Central memory CD8-positive, alpha-beta T cell (primary cell): ENCODE results near the gene SRI.

Experiments used
- ATAC-seq: fragments of 150-1000 bp; cut with Tn5 transposase; replicated peaks from 2 replicates; pipeline ENCODE4 v1.10.0; 2022; ENCODE audit warnings: mild to moderate bottlenecking, moderate FRiP score, moderate number of reproducible peaks; ENCODE audit not compliant: poor library complexity, severe bottlenecking; ENCODE audit errors: extremely low read depth
- DNase-seq, 2 donors: peaks; one replicate each; pipeline ENCODE4 v3.0.0; 2021; ENCODE audit warnings: low spot score in 2 of 2
- H3K27ac Mint-ChIP-seq: one replicate; pipeline ENCODE4 v1.8.0; 2022; ENCODE audit warnings: low read depth, mild to moderate bottlenecking, moderate library complexity, mixed read lengths
- H3K27me3 Mint-ChIP-seq: one replicate; pipeline ENCODE4 v1.8.0; 2022; ENCODE audit warnings: mixed read lengths
- H3K36me3 Mint-ChIP-seq: one replicate; pipeline ENCODE4 v1.8.0; 2022; ENCODE audit warnings: mild to moderate bottlenecking, moderate library complexity, mixed read lengths; ENCODE audit not compliant: insufficient read depth
- H3K4me1 Mint-ChIP-seq: one replicate; pipeline ENCODE4 v1.8.0; 2022; ENCODE audit warnings: mixed read lengths
- H3K4me3 Mint-ChIP-seq: one replicate; pipeline ENCODE4 v1.8.0; 2022; ENCODE audit warnings: mild to moderate bottlenecking, moderate library complexity, mixed read lengths
- H3K9me3 Mint-ChIP-seq: one replicate; pipeline ENCODE4 v1.8.0; 2022; ENCODE audit warnings: mixed read lengths

Gene SRI

DNA sequence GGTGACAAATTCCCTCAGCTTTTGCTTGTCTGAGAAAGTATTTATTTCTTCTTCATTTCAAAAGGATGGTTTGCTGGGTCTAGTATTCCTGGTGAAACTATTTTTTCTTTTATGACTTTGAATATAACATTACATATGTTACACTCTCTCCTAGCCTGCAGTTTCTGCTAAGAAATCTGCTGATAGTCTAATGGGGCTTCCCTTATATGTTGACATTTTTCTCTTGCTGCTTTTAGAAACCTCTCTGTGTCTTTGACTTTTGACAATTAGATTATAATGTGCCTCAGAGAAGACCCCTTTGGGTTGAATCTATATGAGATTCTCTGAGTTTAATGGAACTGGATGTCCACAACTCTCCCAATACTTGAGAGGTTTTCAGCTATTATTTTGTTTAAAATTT lies 33.8 kb upstream of the SRI start:
- Mint-ChIP-seq H3K36me3 (peaks cover 1% of the 10 kb centered on the region), H3K4me3 (no peak overlapping the region), H3K27ac (no peak overlapping the region), H3K27me3 (peaks cover 41% of the 10 kb centered on the region), H3K4me1 (no peaks in the 10 kb centered on the region), H3K9me3 (peaks cover 9% of the 10 kb centered on the region)
- ATAC-seq: no peak
- DNase-seq: no peak

DNA sequence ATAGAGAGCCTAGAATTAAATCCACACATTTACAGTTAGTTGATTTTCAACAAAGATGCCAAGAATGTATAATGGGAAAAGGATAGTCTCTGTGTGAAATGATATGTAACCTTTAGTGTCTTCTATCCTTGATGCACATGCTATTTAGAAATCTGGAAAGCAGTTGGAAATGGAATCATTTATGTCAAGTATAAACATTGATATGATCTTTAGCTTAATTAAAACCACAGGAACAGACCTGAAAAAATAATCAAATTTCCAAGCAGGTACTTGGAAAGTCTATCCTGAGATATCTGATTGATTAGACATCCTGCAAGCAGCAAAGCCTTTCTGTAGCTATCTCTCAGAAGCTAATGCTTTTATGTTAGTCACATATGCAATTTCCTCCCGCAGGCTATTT lies 24.4 kb upstream of the SRI start:
- DNase-seq (no peak), ATAC-seq (no peak)
- no peak overlapping the region for H3K27ac Mint-ChIP-seq
- no peaks in the 10 kb centered on the region for H3K36me3 Mint-ChIP-seq
- no peaks in the 10 kb centered on the region for H3K9me3 Mint-ChIP-seq
- no peaks in the 10 kb centered on the region for H3K4me1 Mint-ChIP-seq
- H3K27me3 Mint-ChIP-seq: peaks cover 26% of the 10 kb centered on the region
- no peak overlapping the region for H3K4me3 Mint-ChIP-seq

DNA sequence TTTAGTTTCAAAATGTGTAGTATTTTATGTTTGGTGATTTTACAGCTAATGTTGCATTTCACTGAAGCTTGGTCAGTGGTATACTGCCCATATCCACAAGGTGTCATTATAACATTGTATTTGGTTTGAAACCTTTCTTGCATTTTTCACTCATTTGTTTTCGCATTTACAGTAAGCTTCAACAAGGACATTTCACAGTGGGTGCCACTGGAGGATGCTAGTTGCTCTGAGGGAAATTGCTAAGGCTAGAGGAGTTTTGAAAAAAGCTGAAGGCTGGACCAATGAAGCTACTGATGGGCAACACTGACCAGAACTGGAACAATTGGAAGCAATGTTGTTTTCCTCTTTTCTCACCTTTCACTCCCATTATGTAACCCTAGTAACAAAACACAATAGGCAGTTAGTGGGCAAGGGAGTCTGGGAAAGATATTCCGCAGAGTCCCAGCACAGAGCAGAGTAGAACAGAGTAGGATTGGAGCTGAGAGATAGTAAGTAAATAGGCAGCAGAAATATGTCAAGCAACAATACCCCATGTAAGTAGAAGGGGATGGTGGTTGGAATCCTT lies 23.6 kb upstream of the SRI start:
- H3K27me3 Mint-ChIP-seq: peaks cover 20% of the 10 kb centered on the region
- no peaks in the 10 kb centered on the region for H3K9me3 Mint-ChIP-seq
- no peaks in the 10 kb centered on the region for H3K36me3 Mint-ChIP-seq
- ATAC-seq: no peak
- no peak for DNase-seq
- H3K4me1 Mint-ChIP-seq: no peaks in the 10 kb centered on the region
- H3K4me3 Mint-ChIP-seq: no peak overlapping the region
- no peak overlapping the region for H3K27ac Mint-ChIP-seq

DNA sequence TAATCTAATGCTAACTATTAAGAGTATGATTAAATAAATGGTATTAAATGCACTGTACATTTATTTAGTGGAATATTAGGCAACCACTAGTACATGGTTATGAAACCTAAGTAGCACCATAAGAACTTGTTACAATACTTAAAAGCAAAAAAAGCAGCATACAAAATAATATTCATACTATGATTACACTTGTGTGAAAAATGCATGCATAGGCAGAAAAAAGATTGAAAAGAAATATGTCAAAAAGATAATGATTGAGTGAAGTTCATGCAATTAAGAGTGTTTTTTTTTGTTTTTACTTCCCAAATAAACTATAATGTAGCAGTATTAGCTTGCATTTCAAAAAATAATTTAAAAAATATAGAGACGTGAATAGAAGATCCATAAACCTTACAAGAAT lies 20.0 kb upstream of the SRI start:
- Mint-ChIP-seq H3K9me3 (no peaks in the 10 kb centered on the region), H3K27ac (no peak overlapping the region), H3K36me3 (no peaks in the 10 kb centered on the region), H3K4me1 (no peaks in the 10 kb centered on the region), H3K4me3 (no peak overlapping the region), H3K27me3 (peaks cover 17% of the 10 kb centered on the region)
- no peak for ATAC-seq
- DNase-seq: no peak

DNA sequence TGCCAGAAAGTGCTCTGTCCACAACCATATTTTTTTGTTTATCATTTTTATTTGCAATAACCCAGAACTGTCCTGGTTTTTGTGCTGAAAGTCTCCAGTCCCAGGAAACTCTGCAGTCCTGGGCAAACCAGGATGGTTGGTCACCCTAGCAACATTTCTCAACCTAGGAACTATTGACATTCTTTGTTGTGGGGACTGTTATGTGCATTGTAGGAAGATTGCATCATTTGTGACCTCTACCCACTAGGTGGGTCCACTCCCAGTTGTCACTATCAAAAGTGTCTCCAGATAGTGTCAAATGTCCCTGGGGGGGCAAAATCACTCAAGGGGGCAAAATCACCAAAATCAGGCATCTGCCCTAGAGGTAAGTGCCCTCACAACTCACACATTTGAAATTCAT lies 14.0 kb upstream of the SRI start:
- H3K36me3 Mint-ChIP-seq: no peaks in the 10 kb centered on the region
- no peak for ATAC-seq
- H3K27me3 Mint-ChIP-seq: peaks cover 33% of the 10 kb centered on the region
- H3K9me3 Mint-ChIP-seq: no peaks in the 10 kb centered on the region
- no peak overlapping the region for H3K4me3 Mint-ChIP-seq
- H3K4me1 Mint-ChIP-seq: no peaks in the 10 kb centered on the region
- no peak for DNase-seq
- H3K27ac Mint-ChIP-seq: no peak overlapping the region

DNA sequence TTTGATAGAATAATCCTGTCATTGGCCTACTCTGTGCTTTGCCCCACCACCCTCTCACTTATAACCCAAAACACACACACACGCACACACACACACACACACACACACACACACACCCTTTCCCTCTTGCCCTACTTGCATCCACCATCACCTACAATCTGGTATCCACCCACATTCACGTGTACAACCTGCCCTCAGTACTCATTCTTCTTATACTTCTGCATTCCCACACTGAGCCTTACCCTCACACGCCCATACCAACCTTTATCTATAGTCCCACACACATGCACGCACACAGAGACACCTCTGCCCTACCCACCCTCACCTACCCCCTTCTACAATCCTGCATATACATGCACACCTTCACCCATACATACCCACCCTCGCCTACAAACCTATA lies 10.8 kb upstream of the SRI start:
- Mint-ChIP-seq H3K27me3 (peaks cover 32% of the 10 kb centered on the region), H3K9me3 (no peaks in the 10 kb centered on the region), H3K4me1 (no peaks in the 10 kb centered on the region), H3K36me3 (no peaks in the 10 kb centered on the region), H3K27ac (no peak overlapping the region), H3K4me3 (no peak overlapping the region)
- no peak for ATAC-seq
- no peak for DNase-seq

DNA sequence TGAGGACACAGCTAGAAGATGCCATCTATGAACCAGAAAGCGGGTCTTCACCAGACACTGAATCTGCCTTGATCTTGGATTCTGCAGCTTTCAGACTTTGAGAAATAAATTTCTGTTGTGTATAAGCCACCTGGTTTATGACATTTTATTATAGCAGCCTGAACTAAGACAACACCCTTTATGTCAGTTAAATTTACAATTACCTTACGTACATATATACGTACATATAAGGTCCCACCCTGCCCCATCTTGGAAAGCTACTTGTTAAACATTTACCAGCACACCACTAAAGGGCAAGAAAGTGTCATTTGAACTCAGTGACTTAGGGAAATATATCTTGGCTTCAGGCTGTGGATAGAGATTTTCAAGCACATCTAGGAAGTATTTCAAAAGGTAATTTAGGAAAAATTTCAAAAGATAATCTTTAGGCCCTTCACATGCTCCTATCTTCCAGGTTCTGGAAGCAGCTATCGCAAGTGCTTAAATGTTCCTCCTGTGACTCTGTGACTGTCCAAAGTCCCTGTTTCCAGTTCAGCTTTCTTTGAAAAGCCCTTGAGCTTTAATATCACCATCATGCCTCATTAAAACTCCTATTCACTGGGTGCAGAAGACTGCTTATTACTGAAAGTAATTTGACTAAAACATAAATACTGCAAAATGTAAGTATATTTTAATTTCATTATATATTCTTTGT lies 9.6 kb upstream of the SRI start:
- no peak overlapping the region for H3K27ac Mint-ChIP-seq
- peaks cover 2% of the 10 kb centered on the region for H3K36me3 Mint-ChIP-seq
- H3K4me1 Mint-ChIP-seq: no peaks in the 10 kb centered on the region
- no peaks in the 10 kb centered on the region for H3K9me3 Mint-ChIP-seq
- DNase-seq (no peak), ATAC-seq (no peak)
- no peak overlapping the region for H3K4me3 Mint-ChIP-seq
- H3K27me3 Mint-ChIP-seq: peaks cover 20% of the 10 kb centered on the region

DNA sequence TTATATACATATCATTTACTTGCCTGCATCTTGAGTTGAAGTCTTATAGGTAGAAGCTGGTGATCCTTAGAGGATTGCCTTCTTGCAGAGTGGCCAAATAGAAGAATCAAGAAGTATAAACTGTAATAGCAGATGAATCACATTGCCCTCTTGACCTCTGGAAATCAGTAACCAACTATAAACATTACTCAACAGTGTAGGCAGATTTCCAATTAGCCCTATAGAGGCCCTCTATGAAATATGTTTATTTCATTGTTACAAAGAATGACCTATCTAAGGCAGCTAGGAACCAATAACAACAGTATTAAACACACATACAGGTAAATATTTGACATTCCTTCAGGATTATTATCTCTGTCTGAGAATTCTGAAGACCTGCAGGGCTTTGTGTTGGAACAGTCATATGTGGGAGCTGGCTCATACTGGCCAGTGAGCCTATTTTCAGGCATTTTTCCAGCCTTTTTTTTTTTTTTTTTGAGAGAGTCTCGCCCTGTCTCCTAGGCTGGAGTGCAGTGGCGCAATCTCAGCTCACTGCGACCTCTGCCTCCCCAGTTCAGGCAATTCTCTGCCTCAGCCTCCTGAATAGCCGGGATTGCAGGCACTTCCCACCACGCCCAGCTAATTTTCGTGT lies 7.2 kb upstream of the SRI start:
- peaks cover 14% of the 10 kb centered on the region for H3K27me3 Mint-ChIP-seq
- no peak for DNase-seq
- peaks cover 2% of the 10 kb centered on the region for H3K36me3 Mint-ChIP-seq
- H3K9me3 Mint-ChIP-seq: no peaks in the 10 kb centered on the region
- H3K27ac Mint-ChIP-seq: no peak overlapping the region
- H3K4me3 Mint-ChIP-seq: no peak overlapping the region
- no peak for ATAC-seq
- H3K4me1 Mint-ChIP-seq: no peaks in the 10 kb centered on the region

DNA sequence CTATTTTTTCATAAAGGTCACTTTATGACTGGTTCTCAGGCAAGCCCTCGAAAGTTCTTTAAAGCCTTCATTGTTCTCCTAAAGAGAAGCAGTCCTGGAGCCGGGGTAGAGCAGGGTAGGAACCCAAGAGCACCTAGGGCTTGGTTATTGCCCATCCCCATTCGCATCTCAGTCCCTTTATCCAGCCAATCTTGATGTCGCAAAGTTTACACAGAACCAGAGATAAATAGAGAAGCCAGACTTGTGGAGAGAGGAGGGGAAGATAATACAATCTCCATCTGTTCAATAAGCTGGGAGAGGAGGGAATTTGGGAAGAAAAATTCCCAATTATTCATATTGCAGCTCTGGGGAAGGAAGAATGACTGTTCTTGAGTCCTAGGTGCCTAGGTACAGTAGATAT lies 6.4 kb upstream of the SRI start:
- H3K9me3 Mint-ChIP-seq: no peaks in the 10 kb centered on the region
- peaks cover 14% of the 10 kb centered on the region for H3K27me3 Mint-ChIP-seq
- no peak overlapping the region for H3K4me3 Mint-ChIP-seq
- H3K4me1 Mint-ChIP-seq: peaks cover 2% of the 10 kb centered on the region
- no peak overlapping the region for H3K27ac Mint-ChIP-seq
- DNase-seq (no peak), ATAC-seq (no peak)
- H3K36me3 Mint-ChIP-seq: peaks cover 3% of the 10 kb centered on the region

DNA sequence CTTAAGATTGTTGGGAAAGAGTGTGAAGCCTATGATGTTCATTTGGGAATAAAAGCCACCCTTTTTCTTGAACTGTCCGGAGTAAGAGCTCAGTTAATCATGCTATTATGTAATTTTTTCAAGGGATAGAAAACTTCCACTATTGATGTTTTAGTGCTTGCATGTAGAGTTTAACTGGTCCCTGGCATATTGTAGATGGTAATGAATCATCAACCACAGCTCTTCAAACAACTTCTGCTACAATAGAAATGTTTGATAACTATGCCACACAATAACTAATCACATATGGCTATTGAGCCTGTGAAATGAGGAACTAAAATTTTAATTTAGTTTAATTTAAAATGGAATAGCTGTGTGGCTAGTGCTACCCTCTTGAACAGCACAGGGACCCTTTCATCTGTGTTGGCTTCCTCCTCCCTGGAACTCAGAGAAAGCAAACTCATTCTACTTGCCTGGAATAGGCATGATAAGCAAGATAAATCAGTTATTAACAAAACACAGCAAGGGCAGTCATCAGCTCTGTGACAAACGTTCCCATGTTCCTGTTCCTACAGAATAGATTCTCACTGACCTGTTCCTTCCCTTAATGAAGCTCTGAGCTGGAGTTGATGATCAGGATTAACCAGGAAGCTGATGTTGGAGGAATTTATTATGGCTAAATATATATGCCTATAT lies 4.9 kb upstream of the SRI start:
- ATAC-seq: no peak
- no peak for DNase-seq
- Mint-ChIP-seq H3K27me3 (peaks cover 14% of the 10 kb centered on the region), H3K9me3 (no peaks in the 10 kb centered on the region), H3K4me1 (peaks cover 12% of the 10 kb centered on the region), H3K27ac (no peak overlapping the region), H3K4me3 (no peak overlapping the region), H3K36me3 (peaks cover 7% of the 10 kb centered on the region)

DNA sequence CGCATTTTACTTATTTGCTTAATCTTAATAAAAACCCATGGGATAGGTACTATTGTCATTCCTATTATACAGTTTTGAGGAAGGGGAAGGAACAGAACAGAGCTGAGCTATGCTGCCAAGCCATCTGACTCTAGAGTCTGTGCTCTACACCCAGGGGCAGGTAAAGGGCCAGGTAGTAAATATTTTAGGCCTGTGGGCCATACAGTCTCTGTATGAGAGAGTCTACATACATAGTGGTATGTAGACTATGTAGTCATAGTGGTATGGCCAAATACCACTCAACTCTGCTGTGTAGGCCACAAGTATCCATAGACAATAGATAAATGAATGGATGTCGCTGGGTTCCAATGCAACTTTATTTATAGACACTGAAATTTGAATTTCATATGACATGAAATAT lies 3.4 kb upstream of the SRI start:
- H3K27ac Mint-ChIP-seq: no peak overlapping the region
- ATAC-seq (no peak), DNase-seq (no peak)
- H3K36me3 Mint-ChIP-seq: peaks cover 11% of the 10 kb centered on the region
- no peaks in the 10 kb centered on the region for H3K9me3 Mint-ChIP-seq
- no peak overlapping the region for H3K4me3 Mint-ChIP-seq
- peaks cover 19% of the 10 kb centered on the region for H3K4me1 Mint-ChIP-seq
- peaks cover 2% of the 10 kb centered on the region for H3K27me3 Mint-ChIP-seq

DNA sequence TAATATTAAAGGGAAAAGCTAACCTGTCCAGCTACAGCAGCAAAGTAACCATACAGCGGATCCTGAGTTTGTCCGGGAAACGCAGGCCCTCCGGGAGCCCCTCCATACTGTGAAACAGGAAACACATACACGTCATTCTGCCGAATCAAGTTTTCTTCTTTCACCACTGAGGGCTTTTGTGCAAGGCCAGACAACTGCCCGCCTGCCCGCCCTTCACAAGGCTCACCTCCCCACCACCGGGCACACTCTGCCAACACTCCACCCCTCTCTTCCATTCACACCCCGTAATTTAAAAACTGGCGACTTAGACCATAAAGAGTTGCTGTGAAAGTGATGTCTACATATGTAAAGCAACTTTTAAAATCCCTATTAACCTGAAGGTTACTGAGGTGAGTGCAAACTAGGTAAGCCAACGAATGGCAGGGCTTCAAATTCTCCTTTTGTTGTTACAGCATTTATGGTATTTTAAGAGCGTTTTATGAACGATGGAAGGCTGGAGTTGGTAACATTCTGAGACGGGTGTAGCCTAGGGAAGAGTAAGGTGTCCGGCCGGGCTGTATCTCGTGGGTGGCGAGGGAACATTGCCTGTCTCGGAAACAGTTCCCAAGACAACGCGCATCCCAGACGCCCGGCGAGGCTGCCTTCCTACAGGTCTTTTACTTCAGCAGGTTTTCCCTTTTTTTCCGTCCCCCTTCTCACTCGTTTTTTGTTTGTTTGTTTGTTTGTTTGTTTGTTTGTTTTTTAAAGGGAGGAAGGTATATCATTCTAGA lies 817 bp downstream of the SRI start:
- peaks cover 32% of the 10 kb centered on the region for H3K4me1 Mint-ChIP-seq
- DNase-seq: peak; percentile 18 to 26

More for the DNA sequence above, 817 bp downstream of the SRI start:
- Mint-ChIP-seq H3K4me3 (peak overlapping the region; percentile 95), H3K27me3 (no peaks in the 10 kb centered on the region), H3K36me3 (peaks cover 21% of the 10 kb centered on the region), H3K27ac (peak overlapping the region; percentile 95), H3K9me3 (no peaks in the 10 kb centered on the region)
- ATAC-seq: peak; percentile 2
